ENCODE measurements around the gene LRMDA. TPM values are rescaled to one million over a fixed set of nuclear protein-coding genes. Genes with fewer than 3 reads are reported as not detected.

LRMDA gene
- total RNA-seq, 1 experiment from 2014 or later: 4.8 TPM

DNA sequence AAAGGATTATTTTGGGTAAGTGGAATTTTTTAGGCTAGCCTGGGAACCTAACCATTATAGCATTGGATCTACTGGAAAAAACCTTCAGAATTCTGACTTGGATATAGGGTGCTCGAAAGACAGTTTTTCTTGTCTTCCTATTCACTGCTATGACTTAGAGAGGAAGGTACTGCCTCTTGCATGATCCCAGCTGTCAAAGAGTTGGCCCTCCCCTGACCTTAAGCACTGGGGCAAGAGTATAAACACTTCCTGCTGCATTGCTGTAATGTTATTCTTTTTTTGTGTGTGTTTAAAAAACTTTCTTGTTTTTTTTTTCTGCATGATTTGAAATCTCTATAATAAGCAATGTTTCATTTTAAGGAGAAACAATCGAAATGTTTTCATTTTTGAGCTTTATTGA is 113.0 kb downstream of the LRMDA start:
- H3K36me3 ChIP-seq (ENCODE audit: control insufficient read depth in 1 of 2, insufficient read depth in 2 of 2, low read length in 2 of 2): no peaks in the 10 kb centered on the region
- no peaks in the 10 kb centered on the region for H3K79me2 ChIP-seq (ENCODE audit: insufficient read depth, low read length)
- H4K20me1 ChIP-seq (ENCODE audit: insufficient read depth): no peaks in the 10 kb centered on the region
- no peak overlapping the region for H3K27ac ChIP-seq (ENCODE audit: low read depth, low read length)
- no peak overlapping the region for H3K4me3 ChIP-seq (replicated peaks in 1 of 2; ENCODE audit: low read depth in 1 of 2, low read length in 2 of 2)
- POLR2A ChIA-PET: no interaction called here
- TF ChIP-seq, protein P1, sequence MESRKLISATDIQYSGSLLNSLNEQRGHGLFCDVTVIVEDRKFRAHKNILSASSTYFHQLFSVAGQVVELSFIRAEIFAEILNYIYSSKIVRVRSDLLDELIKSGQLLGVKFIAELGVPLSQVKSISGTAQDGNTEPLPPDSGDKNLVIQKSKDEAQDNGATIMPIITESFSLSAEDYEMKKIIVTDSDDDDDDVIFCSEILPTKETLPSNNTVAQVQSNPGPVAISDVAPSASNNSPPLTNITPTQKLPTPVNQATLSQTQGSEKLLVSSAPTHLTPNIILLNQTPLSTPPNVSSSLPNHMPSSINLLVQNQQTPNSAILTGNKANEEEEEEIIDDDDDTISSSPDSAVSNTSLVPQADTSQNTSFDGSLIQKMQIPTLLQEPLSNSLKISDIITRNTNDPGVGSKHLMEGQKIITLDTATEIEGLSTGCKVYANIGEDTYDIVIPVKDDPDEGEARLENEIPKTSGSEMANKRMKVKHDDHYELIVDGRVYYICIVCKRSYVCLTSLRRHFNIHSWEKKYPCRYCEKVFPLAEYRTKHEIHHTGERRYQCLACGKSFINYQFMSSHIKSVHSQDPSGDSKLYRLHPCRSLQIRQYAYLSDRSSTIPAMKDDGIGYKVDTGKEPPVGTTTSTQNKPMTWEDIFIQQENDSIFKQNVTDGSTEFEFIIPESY (IDR thresholded peaks at IDR 0.05; ENCODE audit: extremely low read depth, insufficient replicate concordance, low read length): no peak
- TF ChIP-seq EGR1 (IDR thresholded peaks at IDR 0.05; ENCODE audit: low read depth) (no peak), POLR2AphosphoS5 (IDR thresholded peaks at IDR 0.05; ENCODE audit: low read depth, low read length) (no peak), ZFX (IDR thresholded peaks at IDR 0.05) (no peak), TCF7L2 (IDR thresholded peaks at IDR 0.05; ENCODE audit: borderline replicate concordance, extremely low read depth, insufficient read depth, insufficient read length) (no peak), SP1 (IDR thresholded peaks at IDR 0.05; ENCODE audit: low read depth) (no peak), ELF1 (IDR thresholded peaks at IDR 0.05; ENCODE audit: borderline replicate concordance, low read depth) (no peak), RAD21 (IDR thresholded peaks at IDR 0.05; ENCODE audit: low read depth) (no peak), POLR2A (IDR thresholded peaks at IDR 0.05; ENCODE audit: borderline replicate concordance, extremely low read depth, insufficient read depth, insufficient read length) (no peak), ZNF274 (IDR thresholded peaks at IDR 0.05; ENCODE audit: low read depth, low read length) (no peak)
- TF ChIP-seq, protein P2, sequence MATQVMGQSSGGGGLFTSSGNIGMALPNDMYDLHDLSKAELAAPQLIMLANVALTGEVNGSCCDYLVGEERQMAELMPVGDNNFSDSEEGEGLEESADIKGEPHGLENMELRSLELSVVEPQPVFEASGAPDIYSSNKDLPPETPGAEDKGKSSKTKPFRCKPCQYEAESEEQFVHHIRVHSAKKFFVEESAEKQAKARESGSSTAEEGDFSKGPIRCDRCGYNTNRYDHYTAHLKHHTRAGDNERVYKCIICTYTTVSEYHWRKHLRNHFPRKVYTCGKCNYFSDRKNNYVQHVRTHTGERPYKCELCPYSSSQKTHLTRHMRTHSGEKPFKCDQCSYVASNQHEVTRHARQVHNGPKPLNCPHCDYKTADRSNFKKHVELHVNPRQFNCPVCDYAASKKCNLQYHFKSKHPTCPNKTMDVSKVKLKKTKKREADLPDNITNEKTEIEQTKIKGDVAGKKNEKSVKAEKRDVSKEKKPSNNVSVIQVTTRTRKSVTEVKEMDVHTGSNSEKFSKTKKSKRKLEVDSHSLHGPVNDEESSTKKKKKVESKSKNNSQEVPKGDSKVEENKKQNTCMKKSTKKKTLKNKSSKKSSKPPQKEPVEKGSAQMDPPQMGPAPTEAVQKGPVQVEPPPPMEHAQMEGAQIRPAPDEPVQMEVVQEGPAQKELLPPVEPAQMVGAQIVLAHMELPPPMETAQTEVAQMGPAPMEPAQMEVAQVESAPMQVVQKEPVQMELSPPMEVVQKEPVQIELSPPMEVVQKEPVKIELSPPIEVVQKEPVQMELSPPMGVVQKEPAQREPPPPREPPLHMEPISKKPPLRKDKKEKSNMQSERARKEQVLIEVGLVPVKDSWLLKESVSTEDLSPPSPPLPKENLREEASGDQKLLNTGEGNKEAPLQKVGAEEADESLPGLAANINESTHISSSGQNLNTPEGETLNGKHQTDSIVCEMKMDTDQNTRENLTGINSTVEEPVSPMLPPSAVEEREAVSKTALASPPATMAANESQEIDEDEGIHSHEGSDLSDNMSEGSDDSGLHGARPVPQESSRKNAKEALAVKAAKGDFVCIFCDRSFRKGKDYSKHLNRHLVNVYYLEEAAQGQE (IDR thresholded peaks at IDR 0.05; ENCODE audit: low read depth): no peak
- TF ChIP-seq, protein P3, sequence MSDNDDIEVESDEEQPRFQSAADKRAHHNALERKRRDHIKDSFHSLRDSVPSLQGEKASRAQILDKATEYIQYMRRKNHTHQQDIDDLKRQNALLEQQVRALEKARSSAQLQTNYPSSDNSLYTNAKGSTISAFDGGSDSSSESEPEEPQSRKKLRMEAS (IDR thresholded peaks at IDR 0.05): no peak
- no peak overlapping the region for H3K9ac ChIP-seq (ENCODE audit: low read length)
- RAD21 ChIA-PET (ENCODE audit: low non-redundant PET in 1 of 2, low total read pairs in 2 of 2, uncharacterized antibody in 2 of 2, unreplicated experiment in 2 of 2): no interaction called here
- H3K9me3 ChIP-seq (ENCODE audit: control insufficient read depth in 1 of 2, insufficient read depth in 1 of 2, low read depth in 1 of 2, low read length in 2 of 2): no peaks in the 10 kb centered on the region
- no peak overlapping the region for H2AFZ ChIP-seq (ENCODE audit: low read depth, low read length, poor library complexity, severe bottlenecking)
- no peaks in the 10 kb centered on the region; a peak in 1 of 4 replicates for H3K4me1 ChIP-seq (ENCODE audit: control insufficient read depth in 1 of 2, insufficient read depth in 2 of 2, low read length in 2 of 2)
- CTCF ChIA-PET: no interaction called here
- no peak for DNase-seq (ENCODE audit: low read depth, low spot score)
- H3K4me2 ChIP-seq (ENCODE audit: low read length): no peak overlapping the region
- H3K27me3 ChIP-seq (ENCODE audit: insufficient read depth, low read length): peaks cover 3% of the 10 kb centered on the region; the same call in 1 of the 2 replicates
- ATAC-seq: no peak
- no peaks in the 10 kb centered on the region for H3K9me2 ChIP-seq (ENCODE audit: insufficient read depth)
- BruUV-seq (replicated peaks): no TSS peak
- intact Hi-C loops (cut with micrococcal nuclease): no loop called here

Measured in HCT116 (cell line).